Measurements from ENCODE around the gene COX19. TPM values are rescaled to one million over a fixed set of nuclear protein-coding genes. Genes with fewer than 3 reads are reported as not detected.

COX19 gene
- total and polyA plus RNA-seq, 4 donors: 3.1 to 17.0 (median 8.8) TPM

- no peak for DNase-seq
- WGBS, 2 donors: 73 to 74% methylated on average over 28 to 32 of the region's 32 CpGs
- ATAC-seq (ENCODE audit: low FRiP score): no peak
Measured at GRCh38 chr7:1012004-1012715, 36.8 kb upstream of the COX19 start.

DNA sequence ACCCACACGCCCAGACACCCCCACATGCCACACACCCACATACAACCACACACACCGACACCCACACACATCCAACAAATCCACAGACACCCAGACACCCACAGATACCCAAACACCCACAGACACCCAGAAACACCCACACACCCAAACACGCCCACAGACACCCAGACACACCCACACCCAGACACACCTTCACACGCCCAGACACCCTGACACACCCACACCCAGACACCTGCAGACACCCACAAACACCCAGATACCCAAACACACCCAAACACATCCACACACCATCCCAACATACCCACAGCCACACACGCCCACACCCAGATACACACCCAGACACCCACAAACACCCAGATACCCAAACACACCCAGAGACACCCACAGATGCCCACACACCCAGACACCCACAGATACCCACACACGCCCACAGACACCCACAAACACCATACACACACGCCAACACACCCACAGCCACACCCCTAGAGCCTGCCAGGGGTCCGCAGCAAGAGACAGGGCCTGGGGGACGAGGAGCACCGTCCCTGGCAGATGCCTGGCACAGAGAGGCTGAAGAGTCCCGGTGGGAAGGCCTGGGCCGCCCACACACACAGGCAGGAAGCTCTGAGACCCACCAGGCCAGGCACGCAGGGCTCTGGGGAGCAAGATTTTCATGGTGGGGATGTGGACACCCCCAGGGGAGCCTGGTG lies 36.1 kb upstream of the COX19 start:
- ATAC-seq (ENCODE audit: low FRiP score) (no peak), DNase-seq (no peak)
- H3K27me3 ChIP-seq (ENCODE audit: control insufficient read depth in 1 of 2, insufficient read depth in 2 of 2, low read length in 1 of 2): no peaks in the 10 kb centered on the region
- no peaks in the 10 kb centered on the region for H3K9me3 ChIP-seq (ENCODE audit: control insufficient read depth, low read length)
- no peak overlapping the region for H3K27ac ChIP-seq (ENCODE audit: low read depth in 1 of 2, low read length in 2 of 2)
- peaks cover 0 to 2% of the 10 kb centered on the region in 2 donors for H3K36me3 ChIP-seq (ENCODE audit: control insufficient read depth in 1 of 2, insufficient read depth in 2 of 2, low read length in 1 of 2)
- intact Hi-C loops (cut with DNase I): no loop called here
- WGBS, 2 donors: 72 to 84% methylated on average over 13 of the region's 13 CpGs
- H3K4me1 ChIP-seq (ENCODE audit: control insufficient read depth in 1 of 2, insufficient read depth in 2 of 2, low read length in 2 of 2): no peaks in the 10 kb centered on the region
- H3K4me3 ChIP-seq (ENCODE audit: low read length in 2 of 2): no peak overlapping the region

More at GRCh38 chr7:1012004-1012715, 36.8 kb upstream of the COX19 start:
- H3K4me1 ChIP-seq (ENCODE audit: control insufficient read depth in 1 of 2, insufficient read depth in 2 of 2, low read length in 2 of 2): no peaks in the 10 kb centered on the region
- intact Hi-C loops (cut with DNase I): no loop called here
- H3K36me3 ChIP-seq (ENCODE audit: control insufficient read depth in 1 of 2, insufficient read depth in 2 of 2, low read length in 1 of 2): peaks cover 0 to 2% of the 10 kb centered on the region in 2 donors
- no peak overlapping the region for H3K4me3 ChIP-seq (ENCODE audit: low read length in 2 of 2)
- H3K9me3 ChIP-seq (ENCODE audit: control insufficient read depth, low read length): no peaks in the 10 kb centered on the region
- H3K27me3 ChIP-seq (ENCODE audit: control insufficient read depth in 1 of 2, insufficient read depth in 2 of 2, low read length in 1 of 2): no peaks in the 10 kb centered on the region
- H3K27ac ChIP-seq (ENCODE audit: low read depth in 1 of 2, low read length in 2 of 2): no peak overlapping the region

- no peaks in the 10 kb centered on the region for H3K4me1 ChIP-seq (ENCODE audit: control insufficient read depth in 1 of 2, insufficient read depth in 2 of 2, low read length in 2 of 2)
- 81 to 82% methylated on average over 13 of the region's 13 CpGs for WGBS, 2 donors
- peaks cover 0 to 2% of the 10 kb centered on the region in 2 donors for H3K36me3 ChIP-seq (ENCODE audit: control insufficient read depth in 1 of 2, insufficient read depth in 2 of 2, low read length in 1 of 2)
- H3K4me3 ChIP-seq (ENCODE audit: low read length in 2 of 2): no peak overlapping the region
- H3K27me3 ChIP-seq (ENCODE audit: control insufficient read depth in 1 of 2, insufficient read depth in 2 of 2, low read length in 1 of 2): no peaks in the 10 kb centered on the region
- H3K9me3 ChIP-seq (ENCODE audit: control insufficient read depth, low read length): no peaks in the 10 kb centered on the region
- intact Hi-C loops (cut with DNase I): no loop called here
- DNase-seq: no peak
- H3K27ac ChIP-seq (ENCODE audit: low read depth in 1 of 2, low read length in 2 of 2): no peak overlapping the region
- no peak for ATAC-seq (ENCODE audit: low FRiP score)
Measured at GRCh38 chr7:1010226-1010625, 34.9 kb upstream of the COX19 start.

GRCh38 chr7:1009747-1010146 lies 34.4 kb upstream of the COX19 start:
- no peak for DNase-seq
- intact Hi-C loops (cut with DNase I): no loop called here
- Histone ChIP-seq H3K36me3 (ENCODE audit: control insufficient read depth in 1 of 2, insufficient read depth in 2 of 2, low read length in 1 of 2) (peaks cover 0 to 2% of the 10 kb centered on the region in 2 donors), H3K4me1 (ENCODE audit: control insufficient read depth in 1 of 2, insufficient read depth in 2 of 2, low read length in 2 of 2) (no peaks in the 10 kb centered on the region), H3K27ac (ENCODE audit: low read depth in 1 of 2, low read length in 2 of 2) (no peak overlapping the region), H3K9me3 (ENCODE audit: control insufficient read depth, low read length) (no peaks in the 10 kb centered on the region), H3K4me3 (ENCODE audit: low read length in 2 of 2) (no peak overlapping the region), H3K27me3 (ENCODE audit: control insufficient read depth in 1 of 2, insufficient read depth in 2 of 2, low read length in 1 of 2) (no peaks in the 10 kb centered on the region)
- ATAC-seq (ENCODE audit: low FRiP score): no peak
- WGBS, 2 donors: 91 to 93% methylated on average over 21 to 22 of the region's 22 CpGs

DNA sequence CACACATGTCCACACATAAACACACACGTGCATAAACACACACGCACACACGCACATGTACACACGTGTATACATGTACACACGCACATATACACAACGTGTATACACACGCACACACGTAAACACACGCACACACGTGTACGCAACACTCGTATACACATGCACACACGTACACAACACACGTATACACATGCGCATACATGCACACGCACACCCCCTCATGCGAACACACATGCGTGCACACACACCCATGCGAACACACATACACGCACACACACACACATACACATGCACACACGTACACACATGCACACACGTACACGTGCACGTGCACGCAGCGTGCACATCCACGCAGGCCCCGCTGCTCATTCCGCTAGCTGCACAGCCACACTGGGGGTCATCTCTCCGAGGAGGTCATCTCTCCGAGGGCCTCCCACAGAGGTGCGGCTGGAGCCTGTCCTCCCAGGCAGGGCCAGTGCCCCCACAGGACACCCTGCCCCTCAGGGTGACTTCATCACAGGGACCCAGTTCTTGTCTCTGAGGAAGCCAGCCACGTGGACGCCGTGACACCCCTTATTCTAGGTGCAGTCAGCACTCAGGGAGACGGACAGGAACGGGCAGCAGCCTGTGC lies 33.5 kb upstream of the COX19 start:
- H3K27ac ChIP-seq (ENCODE audit: low read depth in 1 of 2, low read length in 2 of 2): no peak overlapping the region
- no peak for ATAC-seq (ENCODE audit: low FRiP score)
- no peak for DNase-seq
- peaks cover 0 to 2% of the 10 kb centered on the region in 2 donors for H3K36me3 ChIP-seq (ENCODE audit: control insufficient read depth in 1 of 2, insufficient read depth in 2 of 2, low read length in 1 of 2)
- H3K4me1 ChIP-seq (ENCODE audit: control insufficient read depth in 1 of 2, insufficient read depth in 2 of 2, low read length in 2 of 2): no peaks in the 10 kb centered on the region
- H3K9me3 ChIP-seq (ENCODE audit: control insufficient read depth, low read length): no peaks in the 10 kb centered on the region
- intact Hi-C loops (cut with DNase I): no loop called here
- no peak overlapping the region for H3K4me3 ChIP-seq (ENCODE audit: low read length in 2 of 2)
- no peaks in the 10 kb centered on the region for H3K27me3 ChIP-seq (ENCODE audit: control insufficient read depth in 1 of 2, insufficient read depth in 2 of 2, low read length in 1 of 2)
- WGBS, 2 donors: 90 to 91% methylated on average over 37 of the region's 37 CpGs

- no peak for ATAC-seq (ENCODE audit: low FRiP score)
- intact Hi-C loops (cut with DNase I): no loop called here
- H3K27me3 ChIP-seq (ENCODE audit: control insufficient read depth in 1 of 2, insufficient read depth in 2 of 2, low read length in 1 of 2): no peaks in the 10 kb centered on the region
- H3K27ac ChIP-seq (ENCODE audit: low read depth in 1 of 2, low read length in 2 of 2): no peak overlapping the region
- H3K36me3 ChIP-seq (ENCODE audit: control insufficient read depth in 1 of 2, insufficient read depth in 2 of 2, low read length in 1 of 2): peaks cover 0 to 2% of the 10 kb centered on the region in 2 donors
- no peaks in the 10 kb centered on the region for H3K9me3 ChIP-seq (ENCODE audit: control insufficient read depth, low read length)
- no peak overlapping the region for H3K4me3 ChIP-seq (ENCODE audit: low read length in 2 of 2)
- 86 to 89% methylated on average over 10 to 15 of the region's 15 CpGs for whole genome bisulfite sequencing, 2 donors
- no peaks in the 10 kb centered on the region for H3K4me1 ChIP-seq (ENCODE audit: control insufficient read depth in 1 of 2, insufficient read depth in 2 of 2, low read length in 2 of 2)
- no peak for DNase-seq
Measured at GRCh38 chr7:1007901-1008300, 32.6 kb upstream of the COX19 start.

GRCh38 chr7:1005303-1005702 lies 30.0 kb upstream of the COX19 start:
- Histone ChIP-seq H3K9me3 (ENCODE audit: control insufficient read depth, low read length) (no peaks in the 10 kb centered on the region), H3K4me3 (ENCODE audit: low read length in 2 of 2) (no peak overlapping the region), H3K36me3 (ENCODE audit: control insufficient read depth in 1 of 2, insufficient read depth in 2 of 2, low read length in 1 of 2) (peaks cover 0 to 2% of the 10 kb centered on the region in 2 donors), H3K4me1 (ENCODE audit: control insufficient read depth in 1 of 2, insufficient read depth in 2 of 2, low read length in 2 of 2) (no peaks in the 10 kb centered on the region), H3K27ac (ENCODE audit: low read depth in 1 of 2, low read length in 2 of 2) (no peak overlapping the region), H3K27me3 (ENCODE audit: control insufficient read depth in 1 of 2, insufficient read depth in 2 of 2, low read length in 1 of 2) (no peaks in the 10 kb centered on the region)
- ATAC-seq (ENCODE audit: low FRiP score) (no peak), DNase-seq (no peak)
- intact Hi-C loops (cut with DNase I): no loop called here
- 92% methylated on average over 21 of the region's 21 CpGs for WGBS, 2 donors

DNA sequence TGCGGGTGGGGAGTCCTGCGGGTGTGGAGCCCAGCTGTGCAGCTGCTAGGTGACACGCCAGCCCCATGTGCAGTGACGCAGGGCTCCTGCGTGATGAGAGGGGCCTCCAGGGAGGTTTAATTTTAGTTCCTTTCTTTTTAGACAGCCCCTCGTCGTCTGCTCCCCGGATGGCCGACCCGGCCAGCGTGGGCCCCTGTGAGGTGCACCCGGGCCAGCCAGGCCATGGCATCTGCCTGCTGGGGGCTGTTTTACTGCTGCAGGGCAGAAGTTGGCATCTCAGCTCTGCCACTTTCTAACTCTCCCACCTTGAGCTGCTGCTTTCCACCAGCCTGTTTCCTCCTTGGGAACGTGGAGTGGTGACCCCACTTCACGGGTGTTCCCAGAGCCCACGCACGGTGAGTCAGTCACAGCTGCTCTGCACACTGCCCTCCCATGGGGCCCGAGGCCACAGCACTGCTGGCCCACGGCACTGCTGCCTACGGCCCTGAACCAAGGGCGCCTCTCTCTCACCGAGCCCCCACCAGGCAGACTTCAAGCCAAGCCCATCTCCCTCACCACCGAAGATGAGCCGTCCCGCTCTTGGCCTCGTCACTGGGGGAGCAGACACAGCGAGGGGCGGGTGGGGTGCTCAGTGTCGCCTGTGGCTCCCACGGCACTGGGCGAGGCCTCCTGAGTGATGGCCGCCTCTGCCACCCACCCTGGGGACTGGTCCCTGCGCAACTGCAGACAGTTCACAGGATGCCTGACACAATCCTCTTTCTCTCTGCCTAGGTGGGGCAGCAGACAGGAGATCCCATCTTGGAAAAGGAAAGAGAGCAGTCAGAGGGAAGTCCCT lies 28.9 kb upstream of the COX19 start:
- WGBS, 2 donors: 72 to 75% methylated on average over 31 to 32 of the region's 32 CpGs
- ATAC-seq (ENCODE audit: low FRiP score) (no peak), DNase-seq (no peak)
- no peak overlapping the region for H3K4me3 ChIP-seq (ENCODE audit: low read length in 2 of 2)
- H3K27ac ChIP-seq (ENCODE audit: low read depth in 1 of 2, low read length in 2 of 2): no peak overlapping the region
- no peaks in the 10 kb centered on the region for H3K27me3 ChIP-seq (ENCODE audit: control insufficient read depth in 1 of 2, insufficient read depth in 2 of 2, low read length in 1 of 2)
- no peaks in the 10 kb centered on the region for H3K4me1 ChIP-seq (ENCODE audit: control insufficient read depth in 1 of 2, insufficient read depth in 2 of 2, low read length in 2 of 2)
- H3K36me3 ChIP-seq (ENCODE audit: control insufficient read depth in 1 of 2, insufficient read depth in 2 of 2, low read length in 1 of 2): no peaks in the 10 kb centered on the region
- no peaks in the 10 kb centered on the region for H3K9me3 ChIP-seq (ENCODE audit: control insufficient read depth, low read length)
- intact Hi-C loops (cut with DNase I): no loop called here
